Measurements from ENCODE around the gene RIIAD1.

- no peak for TF ChIP-seq POLR2AphosphoS5 (IDR thresholded peaks at IDR 0.05)
- no peak for TF ChIP-seq CTCF (IDR thresholded peaks at IDR 0.05)
These were observed 18.5 kb downstream of the RIIAD1 start for GRCh38 chr1:151739590-151740355.

Data from gastroesophageal sphincter (tissue), 3 donors.